Neuronal stem cell (in vitro differentiated cells): Measurements from ENCODE around the gene CLRN2.

Source experiments
- DNase-seq: peaks from one replicate; pipeline ENCODE4 v3.0.0-alpha.2; 2013; ENCODE audit warnings: low spot score
- H2AFZ ChIP-seq: one replicate; pipeline ENCODE4 v1.6.1; 2013; ENCODE audit warnings: mild to moderate bottlenecking, low read length, inconsistent platforms
- H2AK5ac ChIP-seq: 2 replicates; pipeline ENCODE4 v1.6.1; 2013; ENCODE audit warnings: low read depth, mild to moderate bottlenecking, inconsistent platforms, low read length, moderate library complexity, mixed read lengths
- H2BK120ac ChIP-seq: 2 replicates; pipeline ENCODE4 v1.6.1; 2013; ENCODE audit warnings: low read depth, mild to moderate bottlenecking, inconsistent platforms, low read length, moderate library complexity, mixed read lengths
- H2BK12ac ChIP-seq: one replicate; pipeline ENCODE4 v1.6.1; 2013; ENCODE audit warnings: low read length, inconsistent platforms
- H2BK15ac ChIP-seq: 2 replicates; pipeline ENCODE4 v1.6.1; 2013; ENCODE audit warnings: mild to moderate bottlenecking, low read length, inconsistent platforms, mixed read lengths
- H2BK5ac ChIP-seq: one replicate; pipeline ENCODE4 v1.6.1; 2013; ENCODE audit warnings: inconsistent platforms, mild to moderate bottlenecking, low read length, moderate library complexity
- H3K14ac ChIP-seq: one replicate; pipeline ENCODE4 v1.6.1; 2013; ENCODE audit warnings: low read length, inconsistent platforms
- H3K18ac ChIP-seq: 2 replicates; pipeline ENCODE4 v1.6.1; 2013; ENCODE audit warnings: low read length, inconsistent platforms
- H3K23ac ChIP-seq: 2 replicates; pipeline ENCODE4 v1.6.1; 2013; ENCODE audit warnings: low read depth, mild to moderate bottlenecking, mixed read lengths, low read length, inconsistent platforms; ENCODE audit not compliant: poor library complexity
- H3K27ac ChIP-seq: replicated peaks from 3 replicates; pipeline ENCODE4 v1.5.1; 2013; ENCODE audit warnings: low read length, inconsistent platforms
- H3K27me3 ChIP-seq, 3 experiments: 2 replicates each; pipeline ENCODE4 v1.6.1; 2013; ENCODE audit warnings: low read length in 3 of 3, mild to moderate bottlenecking in 2 of 3, inconsistent platforms in 1 of 3, low read depth in 1 of 3, mixed read lengths in 1 of 3, moderate library complexity in 1 of 3; ENCODE audit not compliant: control insufficient read depth in 3 of 3, insufficient read depth in 3 of 3
- H3K36me3 ChIP-seq, 2 donors: replicated peaks in 1 of 2; 2 replicates each; pipeline ENCODE4 v1.6.1; 2013; ENCODE audit warnings: low read length in 2 of 2; ENCODE audit not compliant: control insufficient read depth in 2 of 2, insufficient read depth in 2 of 2
- H3K4ac ChIP-seq: 2 replicates; pipeline ENCODE4 v1.6.1; 2013; ENCODE audit warnings: inconsistent platforms, mild to moderate bottlenecking, low read length, moderate library complexity
- H3K4me1 ChIP-seq, 2 donors: 1 replicate in 1 of 2; 2 replicates in 1 of 2; pipeline ENCODE4 v1.6.1; 2013; ENCODE audit warnings: low read length in 2 of 2, low read depth in 1 of 2; ENCODE audit not compliant: control insufficient read depth in 2 of 2, insufficient read depth in 1 of 2
- H3K4me2 ChIP-seq: one replicate; pipeline ENCODE4 v1.6.1; 2013; ENCODE audit warnings: mild to moderate bottlenecking, low read length, inconsistent platforms; ENCODE audit not compliant: insufficient read depth, poor library complexity, severe bottlenecking
- H3K4me3 ChIP-seq, 2 donors: 2 replicates each; pipeline ENCODE4 v1.5.1; 2013; ENCODE audit warnings: low read length in 2 of 2, mild to moderate bottlenecking in 2 of 2, inconsistent platforms in 1 of 2, moderate library complexity in 1 of 2
- H3K79me1 ChIP-seq: one replicate; pipeline ENCODE4 v1.6.1; 2013; ENCODE audit warnings: low read depth, mild to moderate bottlenecking, inconsistent platforms, low read length, moderate library complexity
- H3K9ac ChIP-seq: one replicate; pipeline ENCODE4 v1.6.1; 2013; ENCODE audit warnings: mild to moderate bottlenecking, low read depth, low read length, inconsistent platforms; ENCODE audit not compliant: poor library complexity
- H3K9me3 ChIP-seq, 2 donors: replicated peaks in 1 of 2; 2 replicates each; pipeline versions ENCODE3 to v1.6.1; 2013; ENCODE audit warnings: low read length in 2 of 2, mild to moderate bottlenecking in 2 of 2, inconsistent platforms in 1 of 2, low read depth in 1 of 2, mixed read lengths in 1 of 2, moderate library complexity in 1 of 2; ENCODE audit not compliant: control insufficient read depth in 2 of 2, insufficient read depth in 1 of 2
- H4K8ac ChIP-seq: one replicate; pipeline ENCODE4 v1.6.1; 2013; ENCODE audit warnings: low read depth, mild to moderate bottlenecking, inconsistent platforms, low read length, moderate library complexity
- H4K91ac ChIP-seq: one replicate; pipeline ENCODE4 v1.6.1; 2013; ENCODE audit warnings: low read length, low read depth, mild to moderate bottlenecking, inconsistent platforms; ENCODE audit not compliant: poor library complexity
- WGBS, 2 donors: extraction: QIAGEN DNeasy Blood & Tissue Kit; methylation state at CpG; one replicate each; pipeline ENCODE4 v1.1.7; 2013; ENCODE audit warnings: missing lambda C conversion rate in 2 of 2, mixed read lengths in 1 of 2; ENCODE audit not compliant: insufficient read length in 2 of 2, insufficient replicate concordance in 1 of 2; ENCODE audit errors: extremely low coverage in 2 of 2; 5-methylcytosine and 5-hydroxymethylcytosine counted together

The CLRN2 gene

GRCh38 chr4:17504081-17504480 lies 10.9 kb upstream of the CLRN2 start:
- Histone ChIP-seq H3K9ac (no peak overlapping the region), H2AFZ (no peak overlapping the region), H3K79me1 (no peaks in the 10 kb centered on the region), H3K27ac (no peak overlapping the region), H3K18ac (no peak overlapping the region), H4K8ac (no peak overlapping the region), H4K91ac (no peak overlapping the region), H3K4me3 (no peak overlapping the region), H3K4me2 (no peak overlapping the region), H3K4ac (no peak overlapping the region), H2AK5ac (no peak overlapping the region), H3K27me3 (no peaks in the 10 kb centered on the region), H2BK15ac (no peak overlapping the region), H2BK120ac (no peak overlapping the region), H2BK5ac (no peak overlapping the region), H2BK12ac (no peak overlapping the region), H3K23ac (no peak overlapping the region), H3K14ac (no peak overlapping the region), H3K4me1 (no peaks in the 10 kb centered on the region), H3K9me3 (no peaks in the 10 kb centered on the region), H3K36me3 (peaks cover 10 to 73% of the 10 kb centered on the region in 2 donors)
- no CpG with 5 or more reads among the region's 7 CpGs for WGBS, 2 donors
- DNase-seq, result no peak

GRCh38 chr4:17510582-17510981 lies 4.4 kb upstream of the CLRN2 start:
- no peaks in the 10 kb centered on the region for H3K79me1 ChIP-seq
- H4K91ac ChIP-seq, result no peak overlapping the region
- no peak overlapping the region for H3K27ac ChIP-seq
- H2BK120ac ChIP-seq, result no peak overlapping the region
- H3K9me3 ChIP-seq, result no peaks in the 10 kb centered on the region
- no peak overlapping the region for H2AFZ ChIP-seq
- no peak overlapping the region for H4K8ac ChIP-seq
- H3K14ac ChIP-seq, result no peak overlapping the region
- peaks cover 5 to 28% of the 10 kb centered on the region in 2 donors for H3K36me3 ChIP-seq
- peaks cover 5 to 8% of the 10 kb centered on the region in 2 donors for H3K4me1 ChIP-seq
- H3K23ac ChIP-seq, result no peak overlapping the region
- H2BK15ac ChIP-seq, result no peak overlapping the region
- peak overlapping the region in 1 of 2 donors; percentile 74 for H3K4me3 ChIP-seq
- WGBS, 2 donors, result no CpG with 5 or more reads among the region's 3 CpGs
- H2BK12ac ChIP-seq, result no peak overlapping the region
- DNase-seq, result no peak
- H3K4me2 ChIP-seq, result no peak overlapping the region
- H3K9ac ChIP-seq, result no peak overlapping the region
- H3K4ac ChIP-seq, result no peak overlapping the region
- no peak overlapping the region for H2AK5ac ChIP-seq
- H2BK5ac ChIP-seq, result no peak overlapping the region
- peaks cover 0 to 26% (median 0%) of the 10 kb centered on the region in 3 experiments for H3K27me3 ChIP-seq
- no peak overlapping the region for H3K18ac ChIP-seq

GRCh38 chr4:17511051-17511450 lies 3.9 kb upstream of the CLRN2 start:
- Histone ChIP-seq H3K27ac (no peak overlapping the region), H3K9ac (no peak overlapping the region), H3K27me3 (peaks cover 0 to 31% (median 0%) of the 10 kb centered on the region in 3 experiments), H2AFZ (peak overlapping the region; percentile 98), H3K4ac (no peak overlapping the region), H3K79me1 (no peaks in the 10 kb centered on the region), H2BK15ac (no peak overlapping the region), H3K4me3 (peak overlapping the region; percentile 74 to 80), H3K4me2 (peak overlapping the region; percentile 90), H4K91ac (no peak overlapping the region), H2AK5ac (no peak overlapping the region), H3K23ac (no peak overlapping the region), H3K18ac (no peak overlapping the region), H3K9me3 (no peaks in the 10 kb centered on the region), H4K8ac (no peak overlapping the region), H3K36me3 (peaks cover 5 to 28% of the 10 kb centered on the region in 2 donors), H3K4me1 (peaks cover 5 to 8% of the 10 kb centered on the region in 2 donors), H3K14ac (no peak overlapping the region), H2BK12ac (no peak overlapping the region), H2BK5ac (no peak overlapping the region), H2BK120ac (no peak overlapping the region)
- WGBS, 2 donors, result no CpG with 5 or more reads among the region's 9 CpGs
- DNase-seq, result peak; percentile 11

- H3K4me1 ChIP-seq, result peaks cover 5 to 8% of the 10 kb centered on the region in 2 donors
- H3K27me3 ChIP-seq, result peaks cover 0 to 33% (median 0%) of the 10 kb centered on the region in 3 experiments
- peak overlapping the region; percentile 98 for H2AFZ ChIP-seq
- no peak overlapping the region for H3K4ac ChIP-seq
- no peak overlapping the region for H2BK5ac ChIP-seq
- H3K79me1 ChIP-seq, result no peaks in the 10 kb centered on the region
- peak overlapping the region; percentile 85 for H3K9ac ChIP-seq
- peak overlapping the region; percentile 94 for H3K18ac ChIP-seq
- WGBS, 2 donors, result no CpG with 5 or more reads among the region's 32 CpGs
- peaks cover 5 to 25% of the 10 kb centered on the region in 2 donors for H3K36me3 ChIP-seq
- peak overlapping the region; percentile 90 for H3K4me2 ChIP-seq
- no peak overlapping the region for H2BK120ac ChIP-seq
- no peak overlapping the region for H3K27ac ChIP-seq
- DNase-seq, result peak; percentile 32
- H3K9me3 ChIP-seq, result no peaks in the 10 kb centered on the region
- H2BK15ac ChIP-seq, result no peak overlapping the region
- H3K14ac ChIP-seq, result no peak overlapping the region
- H3K4me3 ChIP-seq, result peak overlapping the region; percentile 74 to 80
- peak overlapping the region; percentile 12 for H3K23ac ChIP-seq
- no peak overlapping the region for H2BK12ac ChIP-seq
- H4K8ac ChIP-seq, result no peak overlapping the region
- no peak overlapping the region for H2AK5ac ChIP-seq
- no peak overlapping the region for H4K91ac ChIP-seq
These were observed 3.4 kb upstream of the CLRN2 start for GRCh38 chr4:17511509-17511949.
